ENCODE data around the gene TGFB1I1. TPM values are rescaled to one million over a fixed set of nuclear protein-coding genes. Genes with fewer than 3 reads are reported as not detected.

The TGFB1I1 gene
- total RNA-seq, 1 donor from 2014 or later = 116 TPM

DNA sequence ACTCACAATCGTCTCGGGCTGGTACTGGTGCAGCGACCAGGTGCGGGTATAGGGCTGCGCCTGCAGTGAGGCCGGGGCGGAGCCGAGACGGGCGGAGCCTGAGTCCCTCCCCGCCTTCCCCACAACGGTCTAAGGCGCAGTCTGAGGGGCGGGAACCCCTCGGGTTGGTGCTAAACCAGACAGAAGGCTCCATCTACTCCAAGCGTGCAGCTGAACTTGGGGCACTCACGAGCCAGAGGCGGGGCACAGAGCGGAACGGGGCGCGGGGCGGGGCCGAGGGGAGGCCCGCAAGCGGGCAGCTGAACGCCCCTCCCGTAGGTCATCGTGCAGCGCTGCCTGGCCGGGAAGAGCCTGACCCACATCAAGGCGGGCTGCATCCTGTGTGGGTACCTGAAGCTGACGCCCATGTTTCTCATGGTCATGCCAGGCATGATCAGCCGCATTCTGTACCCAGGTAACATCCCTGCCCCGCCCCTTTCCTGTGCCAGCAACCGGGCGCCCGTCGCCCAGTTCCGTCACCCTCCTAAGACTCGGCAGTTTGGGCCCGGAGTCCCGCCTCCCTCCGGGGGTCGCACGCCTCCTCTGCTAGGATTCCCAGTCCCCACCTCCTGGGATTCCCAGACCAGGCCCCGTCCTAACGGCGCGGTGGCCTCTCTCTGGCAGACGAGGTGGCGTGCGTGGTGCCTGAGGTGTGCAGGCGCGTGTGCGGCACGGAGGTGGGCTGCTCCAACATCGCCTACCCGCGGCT is 15.9 kb downstream of the TGFB1I1 start:
- H3K27me3 ChIP-seq (ENCODE audit: control insufficient read depth, insufficient read depth, low read length) = peaks cover 36% of the 10 kb centered on the region
- H3K36me3 ChIP-seq (ENCODE audit: control insufficient read depth, insufficient read depth, low read length) = peaks cover 1% of the 10 kb centered on the region
- no peak for DNase-seq (ENCODE audit: low read depth)
- peak overlapping the region; percentile 38 for H3K4me3 ChIP-seq (ENCODE audit: low read depth, low read length)
- TF ChIP-seq, protein P1, sequence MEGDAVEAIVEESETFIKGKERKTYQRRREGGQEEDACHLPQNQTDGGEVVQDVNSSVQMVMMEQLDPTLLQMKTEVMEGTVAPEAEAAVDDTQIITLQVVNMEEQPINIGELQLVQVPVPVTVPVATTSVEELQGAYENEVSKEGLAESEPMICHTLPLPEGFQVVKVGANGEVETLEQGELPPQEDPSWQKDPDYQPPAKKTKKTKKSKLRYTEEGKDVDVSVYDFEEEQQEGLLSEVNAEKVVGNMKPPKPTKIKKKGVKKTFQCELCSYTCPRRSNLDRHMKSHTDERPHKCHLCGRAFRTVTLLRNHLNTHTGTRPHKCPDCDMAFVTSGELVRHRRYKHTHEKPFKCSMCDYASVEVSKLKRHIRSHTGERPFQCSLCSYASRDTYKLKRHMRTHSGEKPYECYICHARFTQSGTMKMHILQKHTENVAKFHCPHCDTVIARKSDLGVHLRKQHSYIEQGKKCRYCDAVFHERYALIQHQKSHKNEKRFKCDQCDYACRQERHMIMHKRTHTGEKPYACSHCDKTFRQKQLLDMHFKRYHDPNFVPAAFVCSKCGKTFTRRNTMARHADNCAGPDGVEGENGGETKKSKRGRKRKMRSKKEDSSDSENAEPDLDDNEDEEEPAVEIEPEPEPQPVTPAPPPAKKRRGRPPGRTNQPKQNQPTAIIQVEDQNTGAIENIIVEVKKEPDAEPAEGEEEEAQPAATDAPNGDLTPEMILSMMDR (IDR thresholded peaks at IDR 0.05; ENCODE audit: insufficient read depth, low read length, poor library complexity, severe bottlenecking) = no peak

DNA sequence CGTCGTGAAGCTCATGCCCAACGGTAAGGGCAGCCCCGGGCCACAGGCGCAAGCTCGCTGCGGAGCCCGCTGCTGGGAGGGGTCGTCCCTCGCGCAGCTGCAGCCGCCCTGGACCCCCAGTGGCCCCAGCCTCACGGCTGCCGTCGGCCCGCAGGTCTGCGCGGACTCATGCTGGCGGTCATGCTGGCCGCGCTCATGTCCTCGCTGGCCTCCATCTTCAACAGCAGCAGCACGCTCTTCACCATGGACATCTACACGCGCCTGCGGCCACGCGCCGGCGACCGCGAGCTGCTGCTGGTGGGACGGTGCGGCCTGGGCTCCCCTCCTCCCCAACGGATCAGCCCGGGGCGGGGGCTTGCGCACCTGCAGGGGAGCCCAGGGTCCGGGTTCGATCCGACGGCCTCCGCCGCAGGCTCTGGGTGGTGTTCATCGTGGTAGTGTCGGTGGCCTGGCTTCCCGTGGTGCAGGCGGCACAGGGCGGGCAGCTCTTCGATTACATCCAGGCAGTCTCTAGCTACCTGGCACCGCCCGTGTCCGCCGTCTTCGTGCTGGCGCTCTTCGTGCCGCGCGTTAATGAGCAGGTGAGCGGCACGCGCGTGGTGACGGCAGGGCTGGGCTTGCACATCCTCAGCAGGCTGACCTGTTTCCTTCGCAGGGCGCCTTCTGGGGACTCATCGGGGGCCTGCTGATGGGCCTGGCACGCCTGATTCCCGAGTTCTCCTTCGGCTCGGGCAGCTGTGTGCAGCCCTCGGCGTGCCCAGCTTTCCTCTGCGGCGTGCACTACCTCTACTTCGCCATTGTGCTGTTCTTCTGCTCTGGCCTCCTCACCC is 16.7 kb downstream of the TGFB1I1 start:
- no peak for DNase-seq (ENCODE audit: low read depth)
- TF ChIP-seq, protein P1 (IDR thresholded peaks at IDR 0.05; ENCODE audit: insufficient read depth, low read length, poor library complexity, severe bottlenecking) = no peak
- peaks cover 34% of the 10 kb centered on the region for H3K27me3 ChIP-seq (ENCODE audit: control insufficient read depth, insufficient read depth, low read length)
- peaks cover 1% of the 10 kb centered on the region for H3K36me3 ChIP-seq (ENCODE audit: control insufficient read depth, insufficient read depth, low read length)
- peak overlapping the region; percentile 38 for H3K4me3 ChIP-seq (ENCODE audit: low read depth, low read length)

DNA sequence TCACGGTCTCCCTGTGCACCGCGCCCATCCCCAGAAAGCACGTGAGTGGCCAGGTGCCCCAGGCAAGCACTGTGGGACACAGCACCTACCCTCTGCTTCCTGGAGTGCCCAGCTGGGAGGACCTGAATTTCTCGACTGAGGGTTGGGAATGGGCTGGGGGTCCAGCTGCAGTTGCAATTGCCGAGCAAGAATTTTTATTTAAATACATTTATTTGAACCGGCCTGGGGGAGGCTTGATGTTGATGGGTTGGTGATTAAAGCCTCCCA is 17.3 kb downstream of the TGFB1I1 start:
- Histone ChIP-seq H3K27me3 (ENCODE audit: control insufficient read depth, insufficient read depth, low read length) (peaks cover 34% of the 10 kb centered on the region), H3K4me3 (ENCODE audit: low read depth, low read length) (no peak overlapping the region), H3K36me3 (ENCODE audit: control insufficient read depth, insufficient read depth, low read length) (peaks cover 1% of the 10 kb centered on the region)
- TF ChIP-seq, protein P1 (IDR thresholded peaks at IDR 0.05; ENCODE audit: insufficient read depth, low read length, poor library complexity, severe bottlenecking) = no peak
- no peak for DNase-seq (ENCODE audit: low read depth)

DNA sequence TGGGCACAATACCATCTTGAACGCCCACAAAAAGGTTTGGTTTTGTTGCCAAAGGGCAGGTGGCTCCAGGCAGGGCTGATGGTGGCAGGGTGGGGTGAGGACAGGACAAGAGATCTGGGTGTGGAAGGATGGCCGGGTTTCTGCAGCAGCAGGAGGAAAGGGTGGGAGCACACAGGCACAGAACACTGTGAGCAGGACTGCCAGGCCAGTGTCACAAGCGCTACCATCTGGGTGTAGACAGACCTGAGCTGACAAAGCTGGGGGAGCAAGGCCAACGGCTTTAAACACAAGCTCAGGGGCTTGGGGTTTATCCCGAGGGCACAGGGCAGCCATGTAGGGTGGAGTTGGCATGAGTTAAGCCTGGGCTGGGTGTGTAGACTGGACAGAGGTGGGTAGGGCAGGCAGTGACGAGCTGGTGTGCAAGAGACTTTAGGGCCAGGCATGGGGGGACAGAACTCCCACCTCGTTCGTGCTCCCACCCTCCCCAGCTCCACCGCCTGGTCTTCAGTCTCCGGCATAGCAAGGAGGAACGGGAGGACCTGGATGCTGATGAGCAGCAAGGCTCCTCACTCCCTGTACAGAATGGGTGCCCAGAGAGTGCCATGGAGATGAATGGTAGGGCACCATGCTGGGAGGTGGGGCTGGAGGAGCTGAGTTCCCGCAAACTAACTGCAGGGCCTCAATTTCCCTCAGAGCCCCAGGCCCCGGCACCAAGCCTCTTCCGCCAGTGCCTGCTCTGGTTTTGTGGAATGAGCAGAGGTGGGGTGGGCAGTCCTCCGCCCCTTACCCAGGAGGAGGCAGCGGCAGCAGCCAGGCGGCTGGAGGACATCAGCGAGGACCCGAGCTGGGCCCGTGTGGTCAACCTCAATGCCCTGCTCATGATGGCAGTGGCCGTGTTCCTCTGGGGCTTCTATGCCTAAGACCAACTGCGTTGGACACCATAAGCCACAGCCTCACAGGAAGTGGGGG is 17.9 kb downstream of the TGFB1I1 start:
- DNase-seq (ENCODE audit: low read depth) = no peak
- Histone ChIP-seq H3K4me3 (ENCODE audit: low read depth, low read length) (no peak overlapping the region), H3K27me3 (ENCODE audit: control insufficient read depth, insufficient read depth, low read length) (peaks cover 34% of the 10 kb centered on the region), H3K36me3 (ENCODE audit: control insufficient read depth, insufficient read depth, low read length) (peaks cover 1% of the 10 kb centered on the region)
- TF ChIP-seq, protein P1 (IDR thresholded peaks at IDR 0.05; ENCODE audit: insufficient read depth, low read length, poor library complexity, severe bottlenecking) = no peak

DNA sequence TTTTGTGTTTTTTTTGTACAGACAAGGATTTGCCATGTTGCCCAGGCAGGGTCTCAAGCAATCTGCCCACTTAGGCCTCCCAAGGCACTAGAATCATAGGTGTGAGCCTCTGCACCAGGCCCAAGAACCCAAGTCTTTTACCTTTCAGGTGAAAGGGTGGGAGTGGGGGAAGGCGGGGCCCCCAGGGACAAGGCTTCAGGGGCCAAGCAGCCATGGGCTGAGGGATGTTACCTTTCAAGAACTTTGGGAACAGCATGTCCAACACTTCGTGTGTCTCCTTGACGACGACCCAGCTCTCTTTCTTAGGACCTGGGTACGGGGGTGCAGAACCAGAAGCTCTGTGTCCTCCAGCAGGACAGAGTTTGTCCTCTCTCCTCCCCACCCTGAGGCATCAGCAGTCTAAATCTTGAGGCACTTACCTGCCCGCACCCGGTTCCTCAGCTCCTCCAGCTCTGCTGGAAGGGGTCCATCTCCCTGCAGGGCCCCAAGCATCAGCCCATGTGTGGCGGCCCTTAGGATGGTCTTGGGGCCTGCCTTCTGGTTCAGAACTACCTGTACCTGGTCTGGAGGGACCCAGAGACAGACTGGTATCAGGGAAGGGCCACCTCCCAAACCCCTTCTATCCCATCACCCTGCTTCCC is 19.9 kb downstream of the TGFB1I1 start:
- no peak overlapping the region for H3K4me3 ChIP-seq (ENCODE audit: low read depth, low read length)
- H3K36me3 ChIP-seq (ENCODE audit: control insufficient read depth, insufficient read depth, low read length) = peaks cover 3% of the 10 kb centered on the region
- H3K27me3 ChIP-seq (ENCODE audit: control insufficient read depth, insufficient read depth, low read length) = peaks cover 23% of the 10 kb centered on the region
- TF ChIP-seq, protein P1 (IDR thresholded peaks at IDR 0.05; ENCODE audit: insufficient read depth, low read length, poor library complexity, severe bottlenecking) = no peak
- no peak for DNase-seq (ENCODE audit: low read depth)

Data from kidney epithelial cell (primary cell).